C4-2B (cell line): Measurements from ENCODE around the gene OSBPL5.

Experiments
- H3K27ac ChIP-seq: fragments of 450-650 bp; 2 replicates; pipeline ENCODE4 v1.5.1; 2017
- ZFX ChIP-seq: fragments of 450-650 bp; IDR thresholded peaks from 2 replicates; pipeline ENCODE4 v1.6.1; 2017
- TF ChIP-seq, protein P1 (sequence below): fragments of 450-650 bp; conservative IDR thresholded peaks from 2 replicates; pipeline ENCODE4 v1.5.1; 2017; ENCODE audit warnings: mild to moderate bottlenecking

The OSBPL5 gene

DNA sequence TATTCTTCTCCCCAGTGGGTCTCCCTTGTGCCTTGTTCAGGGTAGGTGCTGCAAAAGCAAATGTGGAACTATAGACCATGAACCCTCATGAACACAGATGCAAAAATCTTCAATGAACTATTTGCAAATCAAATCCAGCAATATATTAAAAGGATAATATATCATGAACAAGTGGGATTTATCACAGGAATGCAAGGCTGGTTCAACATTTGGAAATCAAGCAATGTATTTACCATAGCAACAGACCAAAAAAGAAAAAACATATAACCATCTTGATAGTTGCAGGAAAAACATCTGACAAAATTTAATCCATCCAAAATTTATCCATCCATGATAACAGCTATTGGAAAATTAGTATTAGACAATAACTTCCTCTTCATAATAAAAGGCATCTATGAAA lies 11.4 kb upstream of the OSBPL5 start:
- TF ChIP-seq ZFX: no peak
- TF ChIP-seq, protein P1, sequence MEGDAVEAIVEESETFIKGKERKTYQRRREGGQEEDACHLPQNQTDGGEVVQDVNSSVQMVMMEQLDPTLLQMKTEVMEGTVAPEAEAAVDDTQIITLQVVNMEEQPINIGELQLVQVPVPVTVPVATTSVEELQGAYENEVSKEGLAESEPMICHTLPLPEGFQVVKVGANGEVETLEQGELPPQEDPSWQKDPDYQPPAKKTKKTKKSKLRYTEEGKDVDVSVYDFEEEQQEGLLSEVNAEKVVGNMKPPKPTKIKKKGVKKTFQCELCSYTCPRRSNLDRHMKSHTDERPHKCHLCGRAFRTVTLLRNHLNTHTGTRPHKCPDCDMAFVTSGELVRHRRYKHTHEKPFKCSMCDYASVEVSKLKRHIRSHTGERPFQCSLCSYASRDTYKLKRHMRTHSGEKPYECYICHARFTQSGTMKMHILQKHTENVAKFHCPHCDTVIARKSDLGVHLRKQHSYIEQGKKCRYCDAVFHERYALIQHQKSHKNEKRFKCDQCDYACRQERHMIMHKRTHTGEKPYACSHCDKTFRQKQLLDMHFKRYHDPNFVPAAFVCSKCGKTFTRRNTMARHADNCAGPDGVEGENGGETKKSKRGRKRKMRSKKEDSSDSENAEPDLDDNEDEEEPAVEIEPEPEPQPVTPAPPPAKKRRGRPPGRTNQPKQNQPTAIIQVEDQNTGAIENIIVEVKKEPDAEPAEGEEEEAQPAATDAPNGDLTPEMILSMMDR: no peak
- H3K27ac ChIP-seq: no peak overlapping the region

GRCh38 chr11:3175194-3175593 lies 10.1 kb upstream of the OSBPL5 start:
- no peak for TF ChIP-seq ZFX
- TF ChIP-seq, protein P1: no peak
- H3K27ac ChIP-seq: no peak overlapping the region

GRCh38 chr11:3174387-3174786 lies 9.3 kb upstream of the OSBPL5 start:
- no peak for TF ChIP-seq ZFX
- TF ChIP-seq, protein P1: no peak
- no peak overlapping the region for H3K27ac ChIP-seq

GRCh38 chr11:3173795-3174194 lies 8.7 kb upstream of the OSBPL5 start:
- TF ChIP-seq, protein P1: no peak
- no peak for TF ChIP-seq ZFX

DNA sequence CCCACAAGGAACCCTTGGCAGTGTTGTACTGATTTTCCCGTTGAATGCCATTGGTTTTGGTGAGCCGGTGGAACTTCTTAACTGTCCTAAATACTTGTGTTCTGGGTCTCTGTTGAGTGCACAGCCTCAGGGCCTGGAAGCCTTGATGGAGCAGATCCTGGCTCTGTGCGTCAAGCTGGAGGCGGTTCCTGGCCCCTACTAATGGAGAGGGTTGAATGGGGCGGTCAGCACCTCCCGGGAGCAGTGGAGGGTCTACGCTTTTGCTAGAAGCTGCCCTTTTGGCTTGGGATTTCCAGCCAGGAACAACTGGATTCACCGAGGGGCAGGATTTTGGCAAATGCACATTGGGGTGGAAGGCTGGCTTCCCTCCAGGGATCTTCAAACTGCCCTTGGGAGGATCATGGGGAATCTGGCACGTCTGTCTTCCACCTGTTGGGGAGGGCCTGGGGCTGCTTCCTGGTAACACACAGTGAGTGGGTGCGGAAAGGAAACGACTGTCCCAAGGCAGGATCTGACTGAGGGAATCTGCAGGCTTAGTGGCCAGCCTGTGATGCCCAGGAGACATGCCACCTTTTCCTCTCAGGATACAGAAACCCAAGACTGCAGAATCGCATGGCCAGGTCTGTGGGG lies 6.9 kb upstream of the OSBPL5 start:
- H3K27ac ChIP-seq: no peak overlapping the region
- no peak for TF ChIP-seq ZFX
- TF ChIP-seq, protein P1: no peak

More at GRCh38 chr11:3173795-3174194, 8.7 kb upstream of the OSBPL5 start:
- no peak overlapping the region for H3K27ac ChIP-seq

DNA sequence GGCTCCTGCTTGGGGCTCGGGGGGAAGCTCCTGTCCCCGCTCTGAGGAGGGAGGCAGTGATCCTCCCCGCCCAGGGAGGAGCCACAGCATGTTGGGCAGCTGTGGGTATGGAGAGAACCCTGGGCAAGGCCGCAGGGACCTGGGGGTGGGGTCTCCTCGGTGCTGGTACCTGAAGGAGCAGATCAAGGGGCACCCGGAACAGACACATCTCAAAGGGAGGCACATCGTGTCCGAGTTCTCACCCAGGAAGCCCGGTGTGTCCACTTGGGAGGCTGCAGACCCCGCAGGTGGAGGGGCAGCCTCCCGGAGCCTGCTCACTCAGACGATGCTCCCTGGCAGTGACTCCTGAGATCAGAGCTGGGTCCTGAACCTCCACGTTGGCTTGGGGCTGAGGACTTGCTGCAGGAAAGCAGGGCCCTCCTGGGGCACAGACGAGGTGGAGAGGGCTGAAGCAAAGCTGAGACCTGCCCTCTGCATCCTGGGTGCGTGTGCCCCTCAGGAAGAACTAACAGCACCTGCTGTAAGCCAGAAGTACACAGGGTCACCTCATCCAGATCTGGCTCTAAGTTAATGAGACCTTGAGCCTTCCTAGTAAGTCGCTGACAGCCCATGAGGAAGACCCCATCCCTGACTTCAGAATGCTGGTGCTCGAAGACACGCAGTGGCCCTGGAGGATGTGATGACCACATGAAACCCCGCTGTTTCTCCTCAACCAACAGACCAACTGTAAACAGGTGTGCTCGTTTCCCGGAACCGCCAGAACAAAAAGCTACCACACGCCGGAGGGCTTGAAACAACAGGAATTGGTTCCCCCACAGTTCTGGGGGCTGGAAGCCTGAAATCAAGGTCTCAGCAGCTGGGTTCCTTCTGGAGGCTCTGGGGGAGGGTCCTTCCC lies 5.9 kb upstream of the OSBPL5 start:
- TF ChIP-seq ZFX: no peak
- TF ChIP-seq, protein P1: no peak
- no peak overlapping the region for H3K27ac ChIP-seq

GRCh38 chr11:3170044-3170755 lies 5.1 kb upstream of the OSBPL5 start:
- H3K27ac ChIP-seq: no peak overlapping the region
- TF ChIP-seq ZFX: no peak
- TF ChIP-seq, protein P1: no peak
